B cell (primary cell): ENCODE data around the gene SLIRP. TPM values are rescaled to one million over a fixed set of nuclear protein-coding genes. Genes with fewer than 3 reads are reported as not detected.

Source experiments
- ATAC-seq: fragments of 200-7000 bp; cut with Tn5 transposase; one replicate; pipeline ENCODE4 v1.10.0; 2021; ENCODE audit warnings: low read depth, mild to moderate bottlenecking, moderate number of reproducible peaks, moderate library complexity
- CTCF ChIA-PET: fragments of 350-600 bp; sonication (Branson Sonifier 250); formaldehyde crosslinking; loops from one replicate; lab custom pipeline; 2021; ENCODE audit warnings: antibody characterized with exemption, inconsistent platforms; lab: Charles Lee
- POLR2A ChIA-PET: fragments of 350-600 bp; sonication (Branson Sonifier 250); formaldehyde crosslinking; loops from one replicate; lab custom pipeline; 2021; ENCODE audit warnings: antibody characterized with exemption; lab: Charles Lee
- DNase-seq: peaks from one replicate; pipeline ENCODE4 v3.0.0; 2013
- H2AFZ ChIP-seq: 2 replicates; pipeline ENCODE4 v1.6.1; 2012; ENCODE audit warnings: mild to moderate bottlenecking, low read depth, low read length; ENCODE audit not compliant: insufficient read depth, poor library complexity, severe bottlenecking
- H3K27ac ChIP-seq, 2 donors: 1 replicate in 1 of 2; 2 replicates in 1 of 2; pipeline ENCODE4 v1.5.1; 2012 to 2013; ENCODE audit warnings: low read length in 2 of 2, mild to moderate bottlenecking in 2 of 2, moderate library complexity in 1 of 2
- H3K27me3 ChIP-seq, 4 experiments: fragments of 200-600 bp in 1 of 4; sonication (generic) in 1 of 4; replicated peaks in 1 of 4; 1 replicate in 2 of 4; 2 replicates in 2 of 4; pipeline versions ENCODE4 v1.6.1 to v1.7.0; 2013 to 2016; ENCODE audit warnings: low read length in 3 of 4, mild to moderate bottlenecking in 2 of 4, mixed read lengths in 1 of 4, moderate library complexity in 1 of 4; ENCODE audit not compliant: insufficient read depth in 4 of 4, control insufficient read depth in 3 of 4; ENCODE audit errors: control extremely low read depth in 1 of 4
- H3K36me3 ChIP-seq, 2 experiments: replicated peaks in 1 of 2; 1 replicate in 1 of 2; 2 replicates in 1 of 2; pipeline versions ENCODE4 v1.6.1 to v1.7.1; 2013; ENCODE audit warnings: low read length in 1 of 2; ENCODE audit not compliant: insufficient read depth in 2 of 2, control insufficient read depth in 1 of 2; ENCODE audit errors: control extremely low read depth in 1 of 2, extremely low read depth in 1 of 2
- H3K4me1 ChIP-seq, 2 donors: fragments of 200-600 bp in 1 of 2; sonication (generic) in 1 of 2; 1 replicate in 1 of 2; 2 replicates in 1 of 2; pipeline versions ENCODE4 v1.5.1 to v1.6.1; 2013 to 2017; ENCODE audit warnings: low read length in 2 of 2; ENCODE audit not compliant: control insufficient read depth in 2 of 2, insufficient read depth in 2 of 2
- H3K4me2 ChIP-seq: replicated peaks from 2 replicates; pipeline ENCODE3; 2012; ENCODE audit warnings: mild to moderate bottlenecking, low read depth, low read length; ENCODE audit not compliant: poor library complexity, severe bottlenecking
- H3K4me3 ChIP-seq, 5 experiments: fragments of 200-600 bp in 1 of 5; sonication (generic) in 1 of 5; 1 replicate in 3 of 5; 2 replicates in 2 of 5; pipeline versions ENCODE4 v1.5.1 to v1.7.0; 2011 to 2016; ENCODE audit warnings: low read length in 4 of 5, mild to moderate bottlenecking in 4 of 5, low read depth in 2 of 5, control low read depth in 1 of 5, moderate library complexity in 1 of 5; ENCODE audit not compliant: insufficient read depth in 1 of 5; ENCODE audit errors: control extremely low read depth in 1 of 5, extremely low read depth in 1 of 5
- H3K79me2 ChIP-seq: fragments of 200-600 bp; sonication (generic); one replicate; pipeline ENCODE4 v1.6.0; 2016; ENCODE audit warnings: low read length; ENCODE audit not compliant: control insufficient read depth, insufficient read depth
- H3K9ac ChIP-seq: fragments of 200-600 bp; sonication (generic); 2 replicates; pipeline ENCODE4 v1.6.1; 2017; ENCODE audit warnings: mild to moderate bottlenecking, low read length, moderate library complexity
- H3K9me3 ChIP-seq, 3 donors: one replicate each; pipeline versions ENCODE4 v1.6.1 to v1.7.1; 2013; ENCODE audit warnings: low read length in 2 of 3; ENCODE audit not compliant: control insufficient read depth in 2 of 3, insufficient read depth in 1 of 3; ENCODE audit errors: control extremely low read depth in 1 of 3
- H4K20me1 ChIP-seq: 2 replicates; pipeline ENCODE4 v1.6.0; 2012; ENCODE audit warnings: mild to moderate bottlenecking, low read length; ENCODE audit not compliant: insufficient read depth, control insufficient read depth, poor library complexity, severe bottlenecking
- H3K27ac Mint-ChIP-seq: one replicate; pipeline ENCODE4 v1.8.0; 2021; ENCODE audit warnings: mixed read lengths
- H3K27me3 Mint-ChIP-seq: one replicate; pipeline ENCODE4 v1.8.0; 2021; ENCODE audit warnings: mixed read lengths
- H3K4me1 Mint-ChIP-seq: one replicate; pipeline ENCODE4 v1.8.0; 2021; ENCODE audit warnings: mixed read lengths
- H3K4me3 Mint-ChIP-seq: one replicate; pipeline ENCODE4 v1.8.0; 2021; ENCODE audit warnings: mixed read lengths
- H3K9me3 Mint-ChIP-seq: one replicate; pipeline ENCODE4 v1.8.0; 2022; ENCODE audit warnings: mixed read lengths; ENCODE audit not compliant: insufficient read depth
- CTCF ChIP-seq: fragments of 200-600 bp; IDR thresholded peaks from one replicate; pipeline ENCODE4 v1.8.0; 2022; ENCODE audit warnings: antibody characterized with exemption, mild to moderate bottlenecking
- EZH2 ChIP-seq: IDR thresholded peaks from 2 replicates; pipeline ENCODE4 v1.6.1; 2012; ENCODE audit warnings: borderline replicate concordance, low read depth, mild to moderate bottlenecking, moderate library complexity, low read length; ENCODE audit not compliant: insufficient read depth, poor library complexity, severe bottlenecking
- WGBS: methylation state at CpG from one replicate; pipeline ENCODE4 v1.1.5; 2013; ENCODE audit warnings: missing lambda C conversion rate; ENCODE audit not compliant: insufficient coverage; 5-methylcytosine and 5-hydroxymethylcytosine counted together
- intact Hi-C: fragments of 100-400 bp; cut with micrococcal nuclease; formaldehyde crosslinking; loops from one replicate; pipeline ENCODE4 v1.10.0; 2022
- polyA plus RNA-seq: library from polyadenylated mRNA; depleted of rRNA; stranded (reverse); fragments of >200 nt; gene quantifications from 2 replicates; pipeline ENCODE4 v1.2.3, GENCODE V29; 2012
- total RNA-seq, 2 donors: library from RNA; stranded (reverse); fragments of 120-200 nt in 1 of 2; gene quantifications; 1 replicate in 1 of 2; 2 replicates in 1 of 2; pipeline versions ENCODE4 v1.2.3 to v1.2.4, GENCODE V29; 2013 to 2022

SLIRP gene
- total and polyA plus RNA-seq, 2 donors (not counting 1 experiment from before 2014, with no cell fraction given), result 33.8 to 36.7 TPM

GRCh38 chr14:77710364-77710763 lies 2.5 kb downstream of the SLIRP start:
- no peak overlapping the region for H3K4me2 ChIP-seq
- peak overlapping the region; percentile 0 for H3K4me3 Mint-ChIP-seq
- POLR2A ChIA-PET, result no interaction called here

GRCh38 chr14:77714926-77715325 lies 7.0 kb downstream of the SLIRP start:
- H3K4me1 Mint-ChIP-seq, result peaks cover 6% of the 10 kb centered on the region
- 76% methylated on average over 3 of the region's 6 CpGs for WGBS
- H3K4me3 Mint-ChIP-seq, result no peak overlapping the region

More at GRCh38 chr14:77710364-77710763, 2.5 kb downstream of the SLIRP start:
- peaks cover 13 to 31% of the 10 kb centered on the region in 2 experiments for H3K36me3 ChIP-seq
- no peak overlapping the region for H3K9ac ChIP-seq
- intact Hi-C loops, result no loop called here
- H3K27ac Mint-ChIP-seq, result no peak overlapping the region
- peaks cover 37% of the 10 kb centered on the region for H3K4me1 Mint-ChIP-seq
- H3K27ac ChIP-seq, result no peak overlapping the region
- CTCF ChIA-PET, result no interaction called here
- peaks cover 82% of the 10 kb centered on the region for H3K79me2 ChIP-seq
- peaks cover 22 to 32% of the 10 kb centered on the region in 2 donors for H3K4me1 ChIP-seq
- no peak overlapping the region for H2AFZ ChIP-seq
- no peak for TF ChIP-seq EZH2
- no peak for TF ChIP-seq CTCF
- DNase-seq (no peak), ATAC-seq (no peak)
- 100% methylated on average over 1 of the region's 2 CpGs for WGBS
- no peaks in the 10 kb centered on the region for H3K27me3 Mint-ChIP-seq
- peaks cover 11% of the 10 kb centered on the region for H4K20me1 ChIP-seq
- H3K27me3 ChIP-seq, result no peaks in the 10 kb centered on the region
- H3K4me3 ChIP-seq, result no peak overlapping the region
- H3K9me3 ChIP-seq, result no peaks in the 10 kb centered on the region
- H3K9me3 Mint-ChIP-seq, result no peaks in the 10 kb centered on the region

More at GRCh38 chr14:77714926-77715325, 7.0 kb downstream of the SLIRP start:
- CTCF ChIA-PET, result no interaction called here
- H3K9me3 Mint-ChIP-seq, result no peaks in the 10 kb centered on the region
- no peaks in the 10 kb centered on the region for H3K27me3 Mint-ChIP-seq
- peaks cover 15 to 62% of the 10 kb centered on the region in 2 experiments for H3K36me3 ChIP-seq
- ATAC-seq, result no peak
- no peak overlapping the region for H3K4me3 ChIP-seq
- peak overlapping the region; percentile 26 for H3K27ac Mint-ChIP-seq
- no peak overlapping the region for H3K9ac ChIP-seq
- DNase-seq, result no peak
- no peak for TF ChIP-seq EZH2
- TF ChIP-seq CTCF, result no peak
- H3K27ac ChIP-seq, result no peak overlapping the region
- H4K20me1 ChIP-seq, result peaks cover 12% of the 10 kb centered on the region
- peaks cover 36% of the 10 kb centered on the region for H3K79me2 ChIP-seq
- no peak overlapping the region for H3K4me2 ChIP-seq
- no peaks in the 10 kb centered on the region for H3K27me3 ChIP-seq
- no peaks in the 10 kb centered on the region for H3K9me3 ChIP-seq
- POLR2A ChIA-PET, result no interaction called here
- peaks cover 0 to 2% of the 10 kb centered on the region in 2 donors for H3K4me1 ChIP-seq
- intact Hi-C loops, result no loop called here
- H2AFZ ChIP-seq, result no peak overlapping the region
